ENCODE data around the gene ADGRD2.
"Not testable (repeated sequence)": the region's sequence is repeated elsewhere in the genome, so short reads cannot be mapped to it uniquely, and the experiment has no call there.

The ADGRD2 gene

GRCh38 chr9:124425733-124426132 lies 24.5 kb upstream of the ADGRD2 start:
- ATAC-seq, H3K27ac Mint-ChIP-seq, H3K36me3 Mint-ChIP-seq, H3K9me3 Mint-ChIP-seq, H3K4me1 Mint-ChIP-seq, H3K4me3 Mint-ChIP-seq: not testable (repeated sequence)
- peaks cover 17% of the 10 kb centered on the region for H3K27me3 Mint-ChIP-seq

- no peaks in the 10 kb centered on the region for H3K9me3 Mint-ChIP-seq
- peaks cover 17% of the 10 kb centered on the region for H3K27me3 Mint-ChIP-seq
- H3K36me3 Mint-ChIP-seq, result no peaks in the 10 kb centered on the region
- no peak for ATAC-seq
- no peak overlapping the region for H3K27ac Mint-ChIP-seq
- no peak overlapping the region for H3K4me3 Mint-ChIP-seq
- no peaks in the 10 kb centered on the region for H3K4me1 Mint-ChIP-seq
Measured at GRCh38 chr9:124426361-124426760, 23.9 kb upstream of the ADGRD2 start.

GRCh38 chr9:124427281-124427680 lies 23.0 kb upstream of the ADGRD2 start:
- Mint-ChIP-seq H3K27me3 (peaks cover 17% of the 10 kb centered on the region), H3K4me1 (no peaks in the 10 kb centered on the region), H3K36me3 (no peaks in the 10 kb centered on the region), H3K9me3 (no peaks in the 10 kb centered on the region), H3K4me3 (no peak overlapping the region), H3K27ac (no peak overlapping the region)
- ATAC-seq, result no peak

- H3K27me3 Mint-ChIP-seq, result peaks cover 21% of the 10 kb centered on the region
- ATAC-seq, result no peak
- H3K9me3 Mint-ChIP-seq, result no peaks in the 10 kb centered on the region
- H3K4me1 Mint-ChIP-seq, result no peaks in the 10 kb centered on the region
- no peak overlapping the region for H3K4me3 Mint-ChIP-seq
- no peaks in the 10 kb centered on the region for H3K36me3 Mint-ChIP-seq
- H3K27ac Mint-ChIP-seq, result no peak overlapping the region
Measured at GRCh38 chr9:124428751-124429529, 21.3 kb upstream of the ADGRD2 start.

GRCh38 chr9:124429530-124429867 lies 20.8 kb upstream of the ADGRD2 start:
- no peak for ATAC-seq
- Mint-ChIP-seq H3K4me1 (no peaks in the 10 kb centered on the region), H3K9me3 (no peaks in the 10 kb centered on the region), H3K36me3 (no peaks in the 10 kb centered on the region), H3K27ac (no peak overlapping the region), H3K4me3 (no peak overlapping the region), H3K27me3 (peaks cover 26% of the 10 kb centered on the region)

GRCh38 chr9:124436320-124436719 lies 13.9 kb upstream of the ADGRD2 start:
- peaks cover 2% of the 10 kb centered on the region for H3K9me3 Mint-ChIP-seq
- H3K27me3 Mint-ChIP-seq, result peaks cover 54% of the 10 kb centered on the region
- H3K27ac Mint-ChIP-seq, result no peak overlapping the region
- no peaks in the 10 kb centered on the region for H3K4me1 Mint-ChIP-seq
- no peak for ATAC-seq
- no peaks in the 10 kb centered on the region for H3K36me3 Mint-ChIP-seq
- no peak overlapping the region for H3K4me3 Mint-ChIP-seq

GRCh38 chr9:124437086-124437485 lies 13.2 kb upstream of the ADGRD2 start:
- peaks cover 61% of the 10 kb centered on the region for H3K27me3 Mint-ChIP-seq
- no peaks in the 10 kb centered on the region for H3K36me3 Mint-ChIP-seq
- ATAC-seq, result no peak
- H3K4me1 Mint-ChIP-seq, result no peaks in the 10 kb centered on the region
- no peak overlapping the region for H3K27ac Mint-ChIP-seq
- peaks cover 2% of the 10 kb centered on the region for H3K9me3 Mint-ChIP-seq
- no peak overlapping the region for H3K4me3 Mint-ChIP-seq

GRCh38 chr9:124438091-124438490 lies 12.2 kb upstream of the ADGRD2 start:
- no peaks in the 10 kb centered on the region for H3K36me3 Mint-ChIP-seq
- no peak for ATAC-seq
- H3K9me3 Mint-ChIP-seq, result peaks cover 2% of the 10 kb centered on the region
- no peak overlapping the region for H3K27ac Mint-ChIP-seq
- peaks cover 60% of the 10 kb centered on the region for H3K27me3 Mint-ChIP-seq
- no peaks in the 10 kb centered on the region for H3K4me1 Mint-ChIP-seq
- H3K4me3 Mint-ChIP-seq, result no peak overlapping the region

- Mint-ChIP-seq H3K27me3 (peaks cover 59% of the 10 kb centered on the region), H3K36me3 (no peaks in the 10 kb centered on the region), H3K4me1 (no peaks in the 10 kb centered on the region), H3K4me3 (no peak overlapping the region), H3K27ac (no peak overlapping the region), H3K9me3 (peaks cover 5% of the 10 kb centered on the region)
- ATAC-seq, result no peak
Measured at GRCh38 chr9:124439086-124439485, 11.2 kb upstream of the ADGRD2 start.

GRCh38 chr9:124439686-124440243 lies 10.5 kb upstream of the ADGRD2 start:
- Mint-ChIP-seq H3K36me3 (no peaks in the 10 kb centered on the region), H3K27me3 (peaks cover 62% of the 10 kb centered on the region), H3K27ac (no peak overlapping the region), H3K4me3 (no peak overlapping the region), H3K9me3 (peaks cover 5% of the 10 kb centered on the region), H3K4me1 (no peaks in the 10 kb centered on the region)
- ATAC-seq, result peak; percentile 16

GRCh38 chr9:124440786-124441185 lies 9.5 kb upstream of the ADGRD2 start:
- no peak for ATAC-seq
- Mint-ChIP-seq H3K27me3 (peaks cover 70% of the 10 kb centered on the region), H3K9me3 (peaks cover 5% of the 10 kb centered on the region), H3K27ac (no peak overlapping the region), H3K4me1 (no peaks in the 10 kb centered on the region), H3K4me3 (no peak overlapping the region), H3K36me3 (no peaks in the 10 kb centered on the region)

GRCh38 chr9:124441291-124441690 lies 9.0 kb upstream of the ADGRD2 start:
- Mint-ChIP-seq H3K36me3 (no peaks in the 10 kb centered on the region), H3K27ac (no peak overlapping the region), H3K9me3 (peaks cover 5% of the 10 kb centered on the region), H3K4me1 (no peaks in the 10 kb centered on the region), H3K4me3 (no peak overlapping the region), H3K27me3 (peaks cover 75% of the 10 kb centered on the region)
- no peak for ATAC-seq

GRCh38 chr9:124442379-124442778 lies 7.9 kb upstream of the ADGRD2 start:
- no peak overlapping the region for H3K27ac Mint-ChIP-seq
- peaks cover 5% of the 10 kb centered on the region for H3K9me3 Mint-ChIP-seq
- no peaks in the 10 kb centered on the region for H3K4me1 Mint-ChIP-seq
- H3K4me3 Mint-ChIP-seq, result no peak overlapping the region
- H3K27me3 Mint-ChIP-seq, result peaks cover 85% of the 10 kb centered on the region
- no peaks in the 10 kb centered on the region for H3K36me3 Mint-ChIP-seq
- ATAC-seq, result no peak

GRCh38 chr9:124442826-124443225 lies 7.4 kb upstream of the ADGRD2 start:
- H3K27ac Mint-ChIP-seq, result no peak overlapping the region
- H3K9me3 Mint-ChIP-seq, result peaks cover 5% of the 10 kb centered on the region
- H3K4me1 Mint-ChIP-seq, result no peaks in the 10 kb centered on the region
- H3K4me3 Mint-ChIP-seq, result no peak overlapping the region
- peaks cover 85% of the 10 kb centered on the region for H3K27me3 Mint-ChIP-seq
- no peaks in the 10 kb centered on the region for H3K36me3 Mint-ChIP-seq
- ATAC-seq, result no peak

GRCh38 chr9:124443625-124444024 lies 6.6 kb upstream of the ADGRD2 start:
- H3K36me3 Mint-ChIP-seq, result no peaks in the 10 kb centered on the region
- ATAC-seq, result no peak
- H3K4me3 Mint-ChIP-seq, result no peak overlapping the region
- H3K4me1 Mint-ChIP-seq, result no peaks in the 10 kb centered on the region
- peaks cover 5% of the 10 kb centered on the region for H3K9me3 Mint-ChIP-seq
- H3K27ac Mint-ChIP-seq, result no peak overlapping the region
- peaks cover 88% of the 10 kb centered on the region for H3K27me3 Mint-ChIP-seq

GRCh38 chr9:124444166-124444565 lies 6.1 kb upstream of the ADGRD2 start:
- ATAC-seq, result no peak
- Mint-ChIP-seq H3K4me1 (no peaks in the 10 kb centered on the region), H3K27ac (no peak overlapping the region), H3K36me3 (no peaks in the 10 kb centered on the region), H3K27me3 (peaks cover 89% of the 10 kb centered on the region), H3K9me3 (peaks cover 5% of the 10 kb centered on the region), H3K4me3 (no peak overlapping the region)
